Ishikawa (cell line): ENCODE results near the gene IRF6.

Experiments used
- CEBPB ChIP-seq: IDR thresholded peaks from 2 replicates; pipeline ENCODE4 v1.6.1; 2012
- CREB1 ChIP-seq: IDR thresholded peaks from 2 replicates; pipeline ENCODE4 v1.6.1; 2012; ENCODE audit warnings: low read depth
- EGR1 ChIP-seq: IDR thresholded peaks from 2 replicates; pipeline ENCODE4 v1.6.1; 2012
- EP300 ChIP-seq: IDR thresholded peaks from 2 replicates; pipeline ENCODE4 v1.6.1; 2012; ENCODE audit warnings: borderline replicate concordance
- FOXM1 ChIP-seq: IDR thresholded peaks from 2 replicates; pipeline ENCODE4 v1.6.1; 2012; ENCODE audit warnings: low read depth, borderline replicate concordance
- NFIC ChIP-seq: IDR thresholded peaks from 2 replicates; pipeline ENCODE4 v1.6.1; 2012
- RAD21 ChIP-seq: IDR thresholded peaks from 2 replicates; pipeline ENCODE4 v1.6.1; 2012; ENCODE audit warnings: low read depth
- TAF1 ChIP-seq: IDR thresholded peaks from 2 replicates; pipeline ENCODE4 v1.6.1; 2012; ENCODE audit warnings: low read depth, mild to moderate bottlenecking
- TCF12 ChIP-seq: IDR thresholded peaks from 2 replicates; pipeline ENCODE4 v1.6.1; 2012; ENCODE audit warnings: low read depth
- TEAD4 ChIP-seq: IDR thresholded peaks from 2 replicates; pipeline ENCODE4 v1.6.1; 2012
- USF1 ChIP-seq: IDR thresholded peaks from 2 replicates; pipeline ENCODE4 v1.6.1; 2012
- YY1 ChIP-seq: IDR thresholded peaks from 2 replicates; pipeline ENCODE4 v1.6.1; 2012; ENCODE audit warnings: low read depth
- ZBTB7A ChIP-seq: IDR thresholded peaks from 2 replicates; pipeline ENCODE4 v1.6.1; 2012; ENCODE audit warnings: low read depth
- TF ChIP-seq, protein P1 (sequence below): IDR thresholded peaks from 2 replicates; pipeline ENCODE4 v1.6.1; 2012
- TF ChIP-seq, protein P2 (sequence below): IDR thresholded peaks from 2 replicates; pipeline ENCODE4 v1.6.1; 2012; ENCODE audit warnings: low read depth, mild to moderate bottlenecking

Gene IRF6

DNA sequence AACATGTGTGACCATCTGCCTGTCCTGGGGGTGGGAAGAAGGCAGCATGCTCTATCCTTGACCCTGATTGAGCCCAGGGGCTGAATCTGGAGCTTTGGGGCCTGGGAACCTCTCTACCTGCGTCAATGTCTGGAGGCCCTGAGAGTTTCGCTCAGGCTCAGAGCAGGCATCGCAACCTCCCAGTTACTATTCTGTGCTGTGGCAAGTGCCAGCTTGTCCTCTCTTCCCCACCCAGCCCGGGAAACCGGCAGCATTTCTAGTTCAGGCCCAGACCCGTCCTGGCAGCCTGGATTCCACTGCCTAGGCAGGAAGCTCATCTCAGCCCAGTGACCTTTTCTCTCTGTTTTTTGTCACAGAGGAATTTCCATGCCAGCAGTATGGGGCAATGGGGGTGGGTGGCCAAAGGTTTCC lies 10.0 kb upstream of the IRF6 start:
- TF ChIP-seq, protein P1, sequence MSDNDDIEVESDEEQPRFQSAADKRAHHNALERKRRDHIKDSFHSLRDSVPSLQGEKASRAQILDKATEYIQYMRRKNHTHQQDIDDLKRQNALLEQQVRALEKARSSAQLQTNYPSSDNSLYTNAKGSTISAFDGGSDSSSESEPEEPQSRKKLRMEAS: no peak

DNA sequence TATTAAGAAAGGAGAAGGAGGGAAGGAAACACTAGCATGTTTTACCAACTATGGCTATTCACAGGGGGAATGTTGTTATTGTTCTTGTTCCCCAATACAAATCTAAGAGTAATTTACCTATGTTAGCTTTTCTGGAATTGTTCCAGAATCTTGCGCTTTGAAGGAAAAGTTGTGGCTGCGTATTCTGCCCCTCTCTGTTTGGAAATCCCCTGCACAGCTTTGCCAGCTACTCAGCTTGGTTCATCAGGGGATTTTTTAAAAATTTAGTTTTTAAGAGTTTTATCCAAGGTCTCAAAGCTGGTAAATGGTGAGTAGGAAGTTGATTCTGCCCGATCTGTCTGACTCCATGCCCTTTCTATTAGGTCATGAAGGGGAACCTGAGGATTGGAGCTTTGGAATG lies 9.5 kb upstream of the IRF6 start:
- TF ChIP-seq YY1 (no peak), USF1 (no peak), EGR1 (no peak), CEBPB (no peak)
- TF ChIP-seq, protein P1: no peak

GRCh38 chr1:209813902-209814301 lies 8.0 kb upstream of the IRF6 start:
- TF ChIP-seq NFIC (no peak), ZBTB7A (no peak)

DNA sequence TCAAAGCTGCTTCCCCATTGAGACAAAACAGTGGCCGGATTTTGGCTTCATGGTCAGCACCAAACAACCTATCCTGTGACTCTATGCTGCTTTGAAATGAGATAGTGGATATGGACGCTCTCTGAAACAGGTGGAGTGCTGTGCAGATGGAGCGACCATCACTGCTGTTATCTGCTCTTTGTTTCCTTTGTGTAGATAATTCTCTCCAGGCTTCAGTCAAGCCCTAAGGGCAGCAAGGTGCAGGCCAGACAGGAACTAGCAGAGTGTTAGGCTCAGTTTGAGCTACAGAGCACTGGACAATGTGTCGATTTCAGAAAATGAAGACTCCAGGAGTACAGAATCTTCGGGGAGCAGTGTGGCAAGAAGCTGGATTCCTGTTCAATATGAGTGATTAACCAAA lies 4.8 kb upstream of the IRF6 start:
- no peak for TF ChIP-seq TEAD4
- TF ChIP-seq, protein P2, sequence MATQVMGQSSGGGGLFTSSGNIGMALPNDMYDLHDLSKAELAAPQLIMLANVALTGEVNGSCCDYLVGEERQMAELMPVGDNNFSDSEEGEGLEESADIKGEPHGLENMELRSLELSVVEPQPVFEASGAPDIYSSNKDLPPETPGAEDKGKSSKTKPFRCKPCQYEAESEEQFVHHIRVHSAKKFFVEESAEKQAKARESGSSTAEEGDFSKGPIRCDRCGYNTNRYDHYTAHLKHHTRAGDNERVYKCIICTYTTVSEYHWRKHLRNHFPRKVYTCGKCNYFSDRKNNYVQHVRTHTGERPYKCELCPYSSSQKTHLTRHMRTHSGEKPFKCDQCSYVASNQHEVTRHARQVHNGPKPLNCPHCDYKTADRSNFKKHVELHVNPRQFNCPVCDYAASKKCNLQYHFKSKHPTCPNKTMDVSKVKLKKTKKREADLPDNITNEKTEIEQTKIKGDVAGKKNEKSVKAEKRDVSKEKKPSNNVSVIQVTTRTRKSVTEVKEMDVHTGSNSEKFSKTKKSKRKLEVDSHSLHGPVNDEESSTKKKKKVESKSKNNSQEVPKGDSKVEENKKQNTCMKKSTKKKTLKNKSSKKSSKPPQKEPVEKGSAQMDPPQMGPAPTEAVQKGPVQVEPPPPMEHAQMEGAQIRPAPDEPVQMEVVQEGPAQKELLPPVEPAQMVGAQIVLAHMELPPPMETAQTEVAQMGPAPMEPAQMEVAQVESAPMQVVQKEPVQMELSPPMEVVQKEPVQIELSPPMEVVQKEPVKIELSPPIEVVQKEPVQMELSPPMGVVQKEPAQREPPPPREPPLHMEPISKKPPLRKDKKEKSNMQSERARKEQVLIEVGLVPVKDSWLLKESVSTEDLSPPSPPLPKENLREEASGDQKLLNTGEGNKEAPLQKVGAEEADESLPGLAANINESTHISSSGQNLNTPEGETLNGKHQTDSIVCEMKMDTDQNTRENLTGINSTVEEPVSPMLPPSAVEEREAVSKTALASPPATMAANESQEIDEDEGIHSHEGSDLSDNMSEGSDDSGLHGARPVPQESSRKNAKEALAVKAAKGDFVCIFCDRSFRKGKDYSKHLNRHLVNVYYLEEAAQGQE: no peak
- no peak for TF ChIP-seq ZBTB7A

GRCh38 chr1:209809611-209810010 lies 3.7 kb upstream of the IRF6 start:
- no peak for TF ChIP-seq YY1
- no peak for TF ChIP-seq USF1
- TF ChIP-seq TAF1: no peak
- TF ChIP-seq CEBPB: no peak
- TF ChIP-seq RAD21: no peak
- TF ChIP-seq NFIC: no peak

DNA sequence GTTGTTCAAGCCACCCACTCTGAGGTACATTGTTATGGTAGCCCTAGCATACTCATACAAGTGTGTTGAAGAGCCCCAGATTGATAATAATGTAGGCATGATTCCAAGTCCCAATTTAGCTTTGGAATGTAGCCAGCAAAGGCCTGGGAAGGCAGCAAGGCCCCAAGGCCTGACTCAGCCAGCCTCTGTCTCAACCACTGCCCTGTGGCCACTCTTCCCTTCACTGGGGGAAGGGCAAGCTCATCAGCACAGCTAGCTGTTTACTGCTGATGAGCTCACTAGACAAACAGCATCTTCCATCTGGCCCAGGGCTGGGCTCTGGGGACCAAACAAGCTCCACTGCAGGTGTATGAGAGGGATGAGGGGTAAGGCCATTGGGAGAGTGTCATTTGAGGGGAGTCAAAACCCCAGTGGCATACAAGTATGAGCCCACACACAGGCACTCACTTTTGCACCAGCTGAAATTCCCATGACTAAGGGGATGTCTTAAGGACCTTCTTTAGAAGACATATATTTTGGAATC lies 2.2 kb upstream of the IRF6 start:
- TF ChIP-seq YY1 (no peak), NFIC (0 out of 2 replicates have a peak, but pooled peaks have one; percentile 26)

- TF ChIP-seq TCF12: no peak
- no peak for TF ChIP-seq TEAD4
- TF ChIP-seq CEBPB: no peak
- no peak for TF ChIP-seq EGR1
- no peak for TF ChIP-seq YY1
- no peak for TF ChIP-seq ZBTB7A
- no peak for TF ChIP-seq USF1
- no peak for TF ChIP-seq TAF1
These were observed 1.6 kb upstream of the IRF6 start for GRCh38 chr1:209807509-209807908.

DNA sequence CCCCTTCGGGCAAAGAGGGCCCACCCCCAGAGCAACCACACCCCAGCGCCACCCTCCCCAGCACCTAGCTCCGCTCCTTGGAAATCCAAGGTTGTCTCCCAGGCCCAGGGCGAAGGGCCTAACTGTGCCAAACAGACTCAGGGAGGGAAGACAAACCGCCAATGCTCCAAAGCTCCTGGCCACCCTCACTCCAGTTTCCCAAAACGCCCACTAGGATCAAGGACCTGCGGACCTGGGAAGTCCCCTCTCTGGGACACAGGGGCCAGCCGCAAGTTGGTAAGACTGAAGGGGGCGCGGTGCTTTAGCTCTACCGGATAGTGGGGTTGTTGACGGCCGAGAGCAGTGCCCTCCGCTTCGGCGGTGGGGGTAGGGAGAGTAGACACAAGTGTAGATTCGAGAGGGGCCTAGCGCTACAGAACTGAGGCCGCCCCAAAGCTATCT lies 581 bp downstream of the IRF6 start:
- TF ChIP-seq TEAD4 (no peak), CREB1 (no peak), EGR1 (no peak), TCF12 (no peak), TAF1 (no peak), RAD21 (no peak), USF1 (no peak), FOXM1 (no peak), EP300 (no peak), CEBPB (no peak), YY1 (no peak), NFIC (no peak), ZBTB7A (no peak)
- TF ChIP-seq, protein P1: no peak
- TF ChIP-seq, protein P2: no peak
